Measurements from ENCODE around the gene HMX1.

Gene HMX1

GRCh38 chr4:8867624-8868320 is 3.9 kb downstream of the HMX1 start:
- no peak for DNase-seq

GRCh38 chr4:8866828-8867623 is 4.6 kb downstream of the HMX1 start:
- DNase-seq, result no peak

GRCh38 chr4:8866421-8866820 is 5.2 kb downstream of the HMX1 start:
- no peak for DNase-seq

- no peak for DNase-seq
Observed at GRCh38 chr4:8865681-8866310, 5.8 kb downstream of the HMX1 start.

GRCh38 chr4:8864912-8865680 is 6.5 kb downstream of the HMX1 start:
- DNase-seq, result no peak

GRCh38 chr4:8863686-8864682 is 7.7 kb downstream of the HMX1 start:
- no peak for DNase-seq

GRCh38 chr4:8862800-8863685 is 8.6 kb downstream of the HMX1 start:
- DNase-seq, result no peak

- no peak for DNase-seq
Observed at GRCh38 chr4:8862334-8862733, 9.3 kb downstream of the HMX1 start.

GRCh38 chr4:8861576-8862295 is 9.9 kb downstream of the HMX1 start:
- DNase-seq, result no peak

- no peak for DNase-seq
Observed at GRCh38 chr4:8860892-8861575, 10.6 kb downstream of the HMX1 start.

- DNase-seq, result no peak
Observed at GRCh38 chr4:8860096-8860891, 11.3 kb downstream of the HMX1 start.

GRCh38 chr4:8859550-8860095 is 12.0 kb downstream of the HMX1 start:
- no peak for DNase-seq

- no peak for DNase-seq
Observed at GRCh38 chr4:8858701-8859210, 12.9 kb downstream of the HMX1 start.

GRCh38 chr4:8857766-8858700 is 13.6 kb downstream of the HMX1 start:
- no peak for DNase-seq

GRCh38 chr4:8856835-8857621 is 14.6 kb downstream of the HMX1 start:
- no peak for DNase-seq

GRCh38 chr4:8855818-8856245 is 15.8 kb downstream of the HMX1 start:
- DNase-seq, result no peak
